HG02759 (cell line): ENCODE results near the gene IDH3A.
"Not testable (repeated sequence)": the region's sequence is repeated elsewhere in the genome, so short reads cannot be mapped to it uniquely, and the experiment has no call there.

Experiments
- ATAC-seq: cut with Tn5 transposase; IDR thresholded peaks from one replicate; pipeline ENCODE4 v1.9.1; 2021; ENCODE audit warnings: mild to moderate bottlenecking, moderate library complexity; ENCODE audit not compliant: unreplicated experiment

IDH3A gene

DNA sequence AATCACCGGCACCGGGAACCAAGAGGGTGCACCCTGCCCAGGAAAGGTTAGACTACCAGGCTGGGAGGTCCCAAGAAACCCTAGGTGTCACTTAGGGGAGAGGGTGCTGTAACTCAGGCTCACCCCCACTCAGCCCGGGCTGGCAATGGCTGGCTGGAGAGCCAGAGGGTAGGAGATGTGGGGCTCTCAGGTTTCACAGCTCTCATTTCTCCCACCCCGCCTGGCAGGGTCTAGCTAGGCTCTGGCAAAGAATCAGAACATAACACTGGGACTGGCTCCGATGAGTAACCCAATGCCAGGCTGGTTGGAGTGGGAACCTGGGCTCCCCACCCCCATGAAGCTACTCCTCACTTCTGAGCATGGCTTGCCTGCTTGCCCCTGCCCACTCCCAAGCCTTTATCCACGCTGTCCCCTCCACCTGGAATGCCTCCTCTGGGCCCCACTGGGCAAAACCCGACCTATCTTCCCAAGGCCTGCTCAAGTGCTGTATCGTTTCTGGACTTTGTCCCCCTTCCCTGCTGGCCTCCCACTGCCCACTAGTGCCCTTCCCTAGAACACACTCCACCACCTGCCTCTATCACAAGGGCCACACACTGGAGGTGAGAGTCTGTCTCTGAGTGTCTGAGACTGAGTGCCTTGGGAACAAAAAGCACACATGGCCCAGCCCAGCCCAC is 19.9 kb upstream of the IDH3A start:
- no peak for ATAC-seq

DNA sequence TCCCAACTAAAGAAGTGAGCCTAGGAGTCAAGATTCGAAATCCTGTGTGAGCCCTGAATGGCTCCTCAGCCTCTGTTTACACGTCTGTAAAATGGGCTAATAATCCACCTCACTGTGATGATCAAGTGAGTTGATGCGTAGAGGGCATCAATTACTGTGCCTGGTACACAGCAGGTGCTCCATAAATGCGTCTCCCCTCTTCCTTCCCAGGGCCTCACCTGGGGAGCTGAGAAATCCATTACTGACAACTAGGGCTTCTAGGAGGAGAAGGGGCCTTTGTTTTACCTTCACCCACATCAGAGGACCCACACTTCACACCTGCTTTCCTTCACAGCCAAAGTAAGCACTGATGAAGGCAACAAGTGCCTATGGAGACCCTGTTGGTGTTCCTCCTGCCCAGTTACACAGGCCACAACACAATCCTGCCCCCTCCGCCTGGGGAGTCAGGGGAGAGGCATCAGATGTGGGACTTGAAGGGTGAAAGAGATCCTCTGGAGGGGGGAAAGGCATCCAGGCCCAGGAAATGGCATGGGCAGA is 19.3 kb upstream of the IDH3A start:
- ATAC-seq = no peak

GRCh38 chr15:78130466-78131294 is 18.5 kb upstream of the IDH3A start:
- peak; percentile 60 for ATAC-seq

- ATAC-seq = peak; percentile 85
Measured at GRCh38 chr15:78131295-78132061, 17.7 kb upstream of the IDH3A start, which contains the start of gene CIB2. Gene CIB2, minus strand, starts transcription at chr15:78131445. Its CDS starts 230 bp downstream, at chr15:78131215.

GRCh38 chr15:78133801-78134200 is 15.4 kb upstream of the IDH3A start:
- ATAC-seq = no peak

DNA sequence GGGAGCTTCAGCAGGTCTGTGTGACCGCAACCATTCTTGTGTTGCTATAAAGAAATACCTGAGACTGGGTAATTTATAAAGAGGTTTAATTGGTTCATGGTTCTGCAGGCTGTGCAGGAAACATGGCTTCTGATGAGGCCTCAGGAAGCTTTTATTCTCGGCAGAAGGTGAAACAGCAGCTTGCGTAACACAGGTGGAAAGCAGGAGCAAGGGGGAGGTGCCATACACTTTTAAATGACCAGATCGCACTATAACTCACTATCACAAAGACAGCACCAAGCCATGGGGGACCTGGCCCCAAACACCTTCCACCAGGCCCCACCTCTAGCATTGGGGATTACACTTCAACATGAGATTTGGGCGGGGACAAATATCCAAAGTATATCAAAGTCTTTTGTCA is 9.6 kb upstream of the IDH3A start:
- no peak for ATAC-seq

GRCh38 chr15:78140292-78140691 is 8.9 kb upstream of the IDH3A start:
- no peak for ATAC-seq

DNA sequence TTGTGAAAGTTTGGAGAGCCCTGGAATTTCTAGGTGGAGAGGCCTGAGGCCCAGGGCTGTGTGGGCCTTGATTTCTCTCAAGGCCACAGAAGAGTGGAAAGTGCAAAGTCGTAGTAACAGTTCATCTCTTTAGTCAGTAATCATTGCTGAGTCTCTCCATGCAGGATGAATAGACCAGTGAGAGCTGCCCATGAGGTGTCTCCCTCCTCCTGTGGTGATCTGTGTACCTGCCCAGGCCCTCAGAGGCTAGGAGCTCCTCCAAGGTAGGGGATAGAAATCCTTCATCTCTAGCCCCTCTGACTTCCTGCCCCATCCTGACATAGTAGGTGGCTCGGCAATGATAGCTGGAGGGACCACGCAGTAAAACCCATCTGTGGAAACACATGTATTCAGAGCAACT is 6.8 kb upstream of the IDH3A start:
- no peak for ATAC-seq

- no peak for ATAC-seq
Measured at GRCh38 chr15:78146425-78147154, 2.6 kb upstream of the IDH3A start.

- ATAC-seq = no peak
Measured at GRCh38 chr15:78147566-78147965, 1.6 kb upstream of the IDH3A start.

- peak; percentile 8 for ATAC-seq
Measured at GRCh38 chr15:78148392-78149067, 632 bp upstream of the IDH3A start.

GRCh38 chr15:78149805-78150751 is 916 bp downstream of the IDH3A start:
- ATAC-seq = no peak

DNA sequence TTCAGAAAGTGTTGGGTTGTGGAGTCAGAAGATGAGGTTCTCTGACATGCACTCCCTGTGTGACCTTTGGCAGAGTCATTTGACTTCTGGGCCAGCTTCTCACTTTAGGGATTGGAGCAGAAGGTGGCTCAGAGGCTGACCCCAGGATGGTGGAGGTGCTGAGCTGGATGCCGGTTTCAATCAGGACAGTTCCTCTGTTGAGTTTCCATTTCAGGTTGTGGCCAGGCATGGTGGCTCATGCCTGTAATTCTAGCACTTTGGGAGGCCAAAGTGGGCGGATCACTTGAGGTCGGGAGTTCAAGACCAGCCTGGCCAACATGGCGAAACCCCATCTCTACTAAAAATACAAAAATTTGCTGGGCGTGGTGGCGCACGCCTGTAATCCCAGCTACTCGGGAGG is 1.9 kb downstream of the IDH3A start:
- not testable (repeated sequence) for ATAC-seq

DNA sequence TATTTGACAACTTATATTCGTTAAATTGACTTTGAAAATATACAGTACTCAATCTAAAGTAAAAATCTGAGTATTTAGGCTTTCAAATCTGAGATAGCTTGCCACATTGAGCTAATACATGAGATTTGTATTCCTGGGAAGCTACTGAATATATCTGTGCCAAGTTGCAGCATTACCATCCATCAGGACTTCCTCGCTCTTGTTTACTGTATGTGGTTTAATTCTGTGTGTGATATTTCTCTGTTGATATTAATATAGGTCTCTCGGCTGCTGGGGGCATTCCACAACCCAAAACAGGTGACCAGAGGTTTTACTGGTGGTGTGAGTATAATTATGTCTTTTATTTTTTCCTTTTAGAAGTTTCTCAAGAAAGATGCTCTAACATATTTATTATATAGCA is 5.8 kb downstream of the IDH3A start:
- no peak for ATAC-seq

- no peak for ATAC-seq
Measured at GRCh38 chr15:78155355-78155939, 6.3 kb downstream of the IDH3A start.

DNA sequence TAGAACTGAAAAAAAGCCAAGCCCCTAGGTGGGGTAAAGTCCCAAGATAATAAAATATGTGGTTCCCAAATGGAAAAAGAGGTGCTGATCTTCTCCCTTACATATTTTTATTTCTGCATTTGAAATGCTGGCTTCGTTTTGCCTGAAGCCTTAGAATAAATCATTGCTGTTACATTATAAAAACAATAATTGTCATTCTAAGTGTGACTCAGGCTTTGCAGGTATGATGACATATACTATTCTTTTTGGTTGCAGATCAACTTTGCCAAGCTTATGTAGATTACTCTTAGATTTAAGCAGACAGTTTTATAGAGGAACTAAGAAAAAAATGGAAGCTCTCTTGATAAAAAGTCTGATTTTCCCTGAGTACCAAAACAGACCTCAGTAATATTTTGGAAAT is 7.5 kb downstream of the IDH3A start:
- ATAC-seq = no peak

DNA sequence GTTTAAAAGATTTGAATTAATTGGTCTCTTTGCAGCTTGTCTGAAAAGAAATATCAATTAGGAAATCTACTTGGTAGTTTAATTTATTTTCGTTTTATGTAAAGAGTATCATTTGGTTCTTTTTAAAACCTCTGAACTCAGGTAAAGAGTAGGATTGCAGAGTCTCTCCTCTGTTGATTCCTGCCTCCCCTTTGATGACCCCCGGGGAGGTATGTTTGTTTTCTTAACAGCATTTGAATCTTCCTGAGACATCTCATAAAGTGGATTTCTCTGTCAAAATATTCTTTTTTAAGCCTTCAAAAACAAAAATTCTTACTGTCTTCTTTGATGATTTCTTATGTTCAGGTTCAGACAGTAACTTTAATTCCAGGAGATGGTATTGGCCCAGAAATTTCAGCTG is 8.0 kb downstream of the IDH3A start:
- no peak for ATAC-seq

GRCh38 chr15:78159395-78159794 is 10.2 kb downstream of the IDH3A start:
- ATAC-seq = no peak

- ATAC-seq = no peak
Measured at GRCh38 chr15:78162038-78162437, 12.9 kb downstream of the IDH3A start.
